Thoracic aorta (tissue), 2 donors: Measurements from ENCODE around the gene SLC26A1. TPM values are rescaled to one million over a fixed set of nuclear protein-coding genes. Genes with fewer than 3 reads are reported as not detected.

Experiments used
- ATAC-seq: fragments of 150-250 bp; one replicate; pipeline ENCODE4 v1.8.0; 2017; ENCODE audit warnings: low read depth; ENCODE audit not compliant: insufficient number of reproducible peaks, low FRiP score
- DNase-seq: peaks from one replicate; pipeline ENCODE4 v3.0.0-alpha.2; 2020; ENCODE audit warnings: low spot score
- H3K27ac ChIP-seq, 2 donors: fragments of 200-600 bp; sonication (generic); 1 replicate in 1 of 2; 2 replicates in 1 of 2; pipeline ENCODE4 v1.5.1; 2016; ENCODE audit warnings: mild to moderate bottlenecking in 2 of 2, moderate library complexity in 2 of 2
- H3K27me3 ChIP-seq: fragments of 200-600 bp; sonication (generic); replicated peaks from 2 replicates; pipeline ENCODE4 v1.6.0; 2016; ENCODE audit warnings: mild to moderate bottlenecking; ENCODE audit not compliant: insufficient read depth
- H3K36me3 ChIP-seq: fragments of 200-600 bp; sonication (generic); one replicate; pipeline ENCODE4 v1.5.1; 2016
- H3K4me1 ChIP-seq, 2 donors: fragments of 200-600 bp; sonication (generic); 1 replicate in 1 of 2; 2 replicates in 1 of 2; pipeline versions ENCODE4 v1.5.1 to v1.6.0; 2016; ENCODE audit warnings: low read depth in 2 of 2, mild to moderate bottlenecking in 1 of 2; ENCODE audit not compliant: control insufficient read depth in 1 of 2
- H3K4me3 ChIP-seq: fragments of 200-600 bp; sonication (generic); 2 replicates; pipeline ENCODE4 v1.5.1; 2016; ENCODE audit warnings: mild to moderate bottlenecking
- H3K9me3 ChIP-seq: fragments of 200-600 bp; sonication (generic); 2 replicates; pipeline ENCODE4 v1.5.1; 2016
- total RNA-seq, 2 donors: library from RNA; depleted of rRNA; stranded (reverse); fragments of >200 nt; gene quantifications; one replicate each; pipeline versions ENCODE4 v1.1.0 to v1.2.3, GENCODE V29; 2016
- TF ChIP-seq, protein P1 (sequence below): fragments of 200-600 bp; sonication (generic); IDR thresholded peaks from one replicate; pipeline ENCODE4 v1.5.1; 2019; ENCODE audit warnings: antibody characterized with exemption

Gene SLC26A1
- total RNA-seq, 2 donors from 2014 or later: not detected

DNA sequence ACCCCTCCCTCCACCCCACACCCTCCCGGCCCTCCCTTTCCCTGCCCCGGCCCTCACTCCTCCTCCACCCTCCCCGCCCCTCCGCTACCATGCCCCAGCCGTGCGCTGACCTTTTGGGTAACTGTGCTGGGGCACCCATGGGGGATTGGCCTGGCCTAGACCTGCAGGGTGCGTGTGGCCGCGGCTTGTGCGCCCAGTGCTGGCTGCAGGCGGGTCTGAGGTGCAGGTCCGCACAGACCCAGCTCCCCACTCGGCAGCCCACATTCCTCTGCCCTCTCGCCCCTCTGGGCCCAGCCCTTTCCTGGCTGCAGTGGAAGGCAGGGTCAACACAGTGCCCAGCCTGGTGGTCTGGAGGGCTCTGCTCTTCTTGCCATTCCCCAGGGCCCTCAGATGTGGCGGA lies 42.9 kb upstream of the SLC26A1 start:
- TF ChIP-seq, protein P1, sequence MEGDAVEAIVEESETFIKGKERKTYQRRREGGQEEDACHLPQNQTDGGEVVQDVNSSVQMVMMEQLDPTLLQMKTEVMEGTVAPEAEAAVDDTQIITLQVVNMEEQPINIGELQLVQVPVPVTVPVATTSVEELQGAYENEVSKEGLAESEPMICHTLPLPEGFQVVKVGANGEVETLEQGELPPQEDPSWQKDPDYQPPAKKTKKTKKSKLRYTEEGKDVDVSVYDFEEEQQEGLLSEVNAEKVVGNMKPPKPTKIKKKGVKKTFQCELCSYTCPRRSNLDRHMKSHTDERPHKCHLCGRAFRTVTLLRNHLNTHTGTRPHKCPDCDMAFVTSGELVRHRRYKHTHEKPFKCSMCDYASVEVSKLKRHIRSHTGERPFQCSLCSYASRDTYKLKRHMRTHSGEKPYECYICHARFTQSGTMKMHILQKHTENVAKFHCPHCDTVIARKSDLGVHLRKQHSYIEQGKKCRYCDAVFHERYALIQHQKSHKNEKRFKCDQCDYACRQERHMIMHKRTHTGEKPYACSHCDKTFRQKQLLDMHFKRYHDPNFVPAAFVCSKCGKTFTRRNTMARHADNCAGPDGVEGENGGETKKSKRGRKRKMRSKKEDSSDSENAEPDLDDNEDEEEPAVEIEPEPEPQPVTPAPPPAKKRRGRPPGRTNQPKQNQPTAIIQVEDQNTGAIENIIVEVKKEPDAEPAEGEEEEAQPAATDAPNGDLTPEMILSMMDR: no peak
- Histone ChIP-seq H3K4me1 (peaks cover 57 to 83% of the 10 kb centered on the region in 2 donors), H3K9me3 (no peaks in the 10 kb centered on the region), H3K27ac (peak overlapping the region; percentile 68 to 85), H3K36me3 (no peaks in the 10 kb centered on the region), H3K27me3 (no peaks in the 10 kb centered on the region), H3K4me3 (no peak overlapping the region)
- no peak for ATAC-seq
- DNase-seq: no peak

DNA sequence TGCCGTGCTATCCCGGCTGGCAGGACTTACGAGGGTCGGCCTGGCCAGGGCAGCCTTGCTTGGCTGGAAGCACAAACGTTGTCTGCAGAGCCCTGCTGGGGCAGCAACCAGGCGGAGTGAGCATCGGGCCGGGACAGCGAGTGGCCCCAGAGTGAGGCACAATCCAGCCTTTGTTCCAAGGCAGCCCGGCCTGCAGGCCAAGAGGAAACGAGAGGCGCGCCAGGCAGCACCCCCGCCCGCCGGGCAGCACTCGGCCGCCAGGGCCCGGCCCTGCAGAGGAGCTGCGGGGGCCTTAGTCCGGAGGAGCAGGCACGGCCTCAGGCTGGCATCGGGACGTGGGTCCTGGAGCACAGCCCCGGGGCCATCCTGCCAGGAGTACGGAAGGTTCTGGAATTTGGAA lies 42.3 kb upstream of the SLC26A1 start:
- no peaks in the 10 kb centered on the region for H3K36me3 ChIP-seq
- ATAC-seq (no peak), DNase-seq (no peak)
- H3K9me3 ChIP-seq: no peaks in the 10 kb centered on the region
- H3K27me3 ChIP-seq: no peaks in the 10 kb centered on the region
- TF ChIP-seq, protein P1: peak; percentile 33
- H3K27ac ChIP-seq: peak overlapping the region; percentile 68 to 85
- peak overlapping the region; percentile 49 for H3K4me3 ChIP-seq
- H3K4me1 ChIP-seq: peaks cover 51 to 78% of the 10 kb centered on the region in 2 donors

DNA sequence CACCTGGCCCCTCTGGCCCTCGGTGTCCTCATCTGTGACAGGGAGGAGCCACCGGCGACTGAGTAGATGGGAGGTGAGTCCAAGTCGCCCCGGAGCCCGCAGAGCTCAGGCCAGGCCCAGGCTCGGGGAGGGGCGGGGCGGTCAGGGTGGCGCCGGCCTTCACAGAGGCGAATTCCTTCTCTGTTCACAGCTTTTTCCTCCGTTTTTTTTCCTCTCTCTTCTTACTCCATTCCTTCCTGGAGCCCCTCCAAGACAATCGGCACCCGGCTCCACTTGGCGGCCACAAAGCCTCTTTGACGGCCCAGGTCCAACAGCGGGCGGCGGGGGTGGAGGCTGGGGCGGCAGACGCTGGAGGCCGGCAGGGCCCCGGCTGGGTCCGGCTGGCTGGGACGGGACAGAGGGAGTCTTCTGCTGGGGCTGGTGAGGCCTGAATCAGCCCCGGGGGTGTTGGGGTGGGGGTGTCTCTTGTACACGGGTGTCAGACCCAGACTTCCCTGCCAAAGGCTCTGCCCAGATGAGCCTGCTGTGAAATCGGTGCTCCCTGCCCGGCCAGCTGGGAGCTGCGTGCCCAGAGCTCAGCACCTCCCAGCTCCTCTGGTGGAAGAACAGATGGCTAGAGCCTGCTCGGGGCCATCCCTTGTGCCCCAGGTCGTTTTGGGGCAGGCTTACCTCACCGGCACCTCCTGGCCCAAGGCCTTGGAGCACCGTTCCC lies 40.8 kb upstream of the SLC26A1 start:
- H3K27ac ChIP-seq: peak overlapping the region; percentile 68 to 85
- H3K36me3 ChIP-seq: no peaks in the 10 kb centered on the region
- DNase-seq: no peak
- no peaks in the 10 kb centered on the region for H3K9me3 ChIP-seq
- TF ChIP-seq, protein P1: no peak
- H3K27me3 ChIP-seq: no peaks in the 10 kb centered on the region
- H3K4me1 ChIP-seq: peaks cover 39 to 62% of the 10 kb centered on the region in 2 donors
- H3K4me3 ChIP-seq: peak overlapping the region; percentile 62
- ATAC-seq: peak; percentile 48

DNA sequence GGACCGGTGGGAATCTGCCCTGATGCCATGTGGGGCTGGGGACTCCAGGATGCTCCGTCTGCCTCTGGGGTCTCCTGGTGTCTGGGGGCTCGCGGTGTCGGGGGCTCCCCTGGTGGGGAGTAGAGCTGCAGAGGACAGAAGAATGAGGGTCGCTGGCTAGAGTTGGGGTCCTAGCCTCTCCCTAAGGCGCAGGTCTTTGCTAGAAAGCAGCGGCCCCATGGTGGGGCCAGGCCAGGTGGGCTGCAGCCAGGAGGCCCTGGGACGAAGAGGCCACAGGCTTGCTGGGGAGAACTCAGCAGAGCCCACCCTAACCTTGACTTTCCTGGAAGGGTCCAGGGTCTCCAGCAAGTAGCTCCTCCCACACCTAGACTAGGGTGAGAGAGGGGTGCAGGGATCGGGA lies 39.7 kb upstream of the SLC26A1 start:
- Histone ChIP-seq H3K9me3 (no peaks in the 10 kb centered on the region), H3K36me3 (no peaks in the 10 kb centered on the region), H3K4me3 (no peak overlapping the region), H3K4me1 (peaks cover 37 to 55% of the 10 kb centered on the region in 2 donors), H3K27me3 (no peaks in the 10 kb centered on the region), H3K27ac (peak overlapping the region in 1 of 2 donors; percentile 85)
- DNase-seq: no peak
- TF ChIP-seq, protein P1: no peak
- no peak for ATAC-seq

DNA sequence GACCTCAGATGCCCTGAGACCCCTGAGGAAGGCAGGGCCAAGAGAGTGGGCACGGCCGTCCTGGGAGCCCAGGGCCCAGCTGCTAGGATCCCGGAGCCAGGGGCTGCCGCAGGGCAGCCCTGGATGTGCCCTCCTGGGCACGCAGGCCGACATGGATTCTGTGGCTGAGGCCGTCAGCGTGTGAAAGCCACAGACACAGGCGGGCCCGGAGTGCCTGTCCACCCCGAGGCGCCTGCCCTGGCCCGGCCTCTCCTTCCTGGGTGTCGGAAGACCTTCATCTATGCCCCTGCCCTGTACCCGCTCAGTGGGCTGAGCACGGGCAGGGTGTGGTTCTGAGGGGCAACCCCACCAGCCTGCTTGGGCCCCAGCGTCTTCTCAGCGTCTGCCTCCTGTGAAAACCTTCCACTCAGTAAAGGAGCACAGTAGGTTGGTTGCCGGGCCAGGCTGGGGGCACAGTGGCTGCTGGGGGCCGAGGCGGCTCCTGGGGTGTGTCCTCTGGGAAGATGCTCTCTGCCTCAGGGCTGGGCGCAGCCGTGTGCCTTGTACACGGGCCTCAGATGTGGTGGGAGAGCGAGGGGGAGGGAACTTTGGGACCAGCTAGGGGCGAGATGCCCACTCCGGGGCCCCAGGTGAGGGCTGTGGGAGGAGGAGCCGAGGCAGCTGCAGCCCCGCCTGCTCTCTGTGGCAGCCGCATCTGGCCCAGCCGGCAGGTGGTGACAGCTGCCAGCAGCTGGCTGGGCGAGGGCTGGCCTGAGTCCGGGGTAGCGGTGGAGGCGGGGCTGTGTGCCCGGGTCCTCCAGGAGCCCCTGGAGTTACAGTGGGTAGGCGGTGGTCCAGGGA lies 39.0 kb upstream of the SLC26A1 start:
- H3K4me1 ChIP-seq: peaks cover 37 to 52% of the 10 kb centered on the region in 2 donors
- no peaks in the 10 kb centered on the region for H3K36me3 ChIP-seq
- TF ChIP-seq, protein P1: no peak
- H3K27me3 ChIP-seq: no peaks in the 10 kb centered on the region
- DNase-seq: no peak
- H3K27ac ChIP-seq: no peak overlapping the region
- no peaks in the 10 kb centered on the region for H3K9me3 ChIP-seq
- no peak for ATAC-seq
- no peak overlapping the region for H3K4me3 ChIP-seq
